ENCODE measurements around the gene ACIN1. TPM values are rescaled to one million over a fixed set of nuclear protein-coding genes. Genes with fewer than 3 reads are reported as not detected.

ACIN1 gene
- total RNA-seq, 1 experiment from 2014 or later: 333 TPM

GRCh38 chr14:23089498-23090253 is 5.3 kb downstream of the ACIN1 start:
- Histone ChIP-seq H2BK5ac (ENCODE audit: insufficient read length, low read length) (no peak overlapping the region), H2BK15ac (ENCODE audit: low read depth, low read length) (no peak overlapping the region), H2BK20ac (ENCODE audit: low read depth, low read length, poor library complexity, severe bottlenecking) (no peak overlapping the region), H3K9ac (ENCODE audit: extremely low read depth, insufficient read length, low read length) (no peak overlapping the region), H3T11ph (ENCODE audit: low read length) (no peak overlapping the region), H3K27ac (ENCODE audit: insufficient read length, low read depth, low read length) (no peak overlapping the region), H2BK120ac (ENCODE audit: low read depth, low read length, poor library complexity, severe bottlenecking) (no peak overlapping the region), H3K9me3 (ENCODE audit: control insufficient read depth, low read depth, low read length) (no peaks in the 10 kb centered on the region), H4K20me1 (ENCODE audit: control insufficient read depth, insufficient read depth, insufficient read length) (no peaks in the 10 kb centered on the region), H3K18ac (ENCODE audit: insufficient read length, low read depth, low read length) (no peak overlapping the region), H2AFZ (ENCODE audit: low read length) (no peak overlapping the region), H4K91ac (ENCODE audit: insufficient read length, low read depth, low read length) (no peak overlapping the region), H3K27me3 (ENCODE audit: insufficient read depth, low read length) (no peaks in the 10 kb centered on the region), H3K4me2 (ENCODE audit: insufficient read depth, insufficient read length, low read length) (no peak overlapping the region), H4K5ac (ENCODE audit: insufficient read length, low read depth, low read length) (no peak overlapping the region), H4K8ac (replicated peaks; ENCODE audit: insufficient read length, low read depth, low read length) (no peak overlapping the region), H3K23me2 (ENCODE audit: insufficient read length, low read depth, low read length, poor library complexity, severe bottlenecking) (peaks cover 6% of the 10 kb centered on the region), H3K56ac (ENCODE audit: insufficient read length, low read depth, low read length) (no peak overlapping the region), H2AK5ac (ENCODE audit: insufficient read length, low read length) (no peak overlapping the region), H3K79me1 (ENCODE audit: insufficient read depth, low read depth, low read length, poor library complexity, severe bottlenecking) (peaks cover 3% of the 10 kb centered on the region), H3K14ac (ENCODE audit: insufficient read depth, low read length) (no peak overlapping the region), H3K23ac (ENCODE audit: insufficient read length, low read depth, low read length) (no peak overlapping the region), H3K4me1 (ENCODE audit: insufficient read depth, low read length) (peaks cover 2% of the 10 kb centered on the region; the same call in 1 of the 2 replicates), H3K4ac (ENCODE audit: low read depth, low read length) (no peak overlapping the region), H2BK12ac (ENCODE audit: insufficient read length, low read depth, low read length) (no peak overlapping the region), H3K79me2 (ENCODE audit: insufficient read depth, low read length) (peaks cover 16% of the 10 kb centered on the region)
- Mint-ChIP-seq H3K9me3 (no peaks in the 10 kb centered on the region), H3K4me1 (peaks cover 6 to 7% of the 10 kb centered on the region in 2 experiments; a peak in 1 of 4 replicates), H3K27me3 (ENCODE audit: low read depth) (no peaks in the 10 kb centered on the region), H3K4me3 (no peak overlapping the region), H3K36me3 (ENCODE audit: insufficient read depth in 1 of 3, low read depth in 3 of 3) (peaks cover 46 to 81% (median 78%) of the 10 kb centered on the region in 3 experiments; a peak in 6 of 7 replicates), H3K27ac (no peak overlapping the region; a peak in 1 of 7 replicates)
- no peak for TF ChIP-seq CTCF (conservative IDR thresholded peaks at IDR 0.05)
- no peak for DNase-seq
- no CpG with 5 or more reads among the region's 12 CpGs for WGBS (ENCODE audit: extremely low coverage, insufficient read length, low lambda C conversion rate)
